HepG2 (cell line): ENCODE results near the gene PRMT5. TPM values are rescaled to one million over a fixed set of nuclear protein-coding genes. Genes with fewer than 3 reads are reported as not detected.
"Not testable (repeated sequence)": the region's sequence is repeated elsewhere in the genome, so short reads cannot be mapped to it uniquely, and the experiment has no call there.

Source experiments
- ATF7 ChIP-seq, 2 experiments: fragments of 450-650 bp in 1 of 2; sonication (generic) in 1 of 2; formaldehyde crosslinking in 1 of 2; IDR thresholded peaks; 2 replicates each; pipeline versions ENCODE4 v1.4.0 to v1.6.1; 2016 to 2020; ENCODE audit warnings: antibody characterized with exemption in 1 of 2, mild to moderate bottlenecking in 1 of 2, missing genetic modification reagents in 1 of 2
- BCL6 ChIP-seq: IDR thresholded peaks from 2 replicates; pipeline ENCODE4 v1.6.1; 2016; ENCODE audit warnings: missing genetic modification reagents, missing compliant biosample characterization
- DPF2 ChIP-seq: sonication (generic); formaldehyde crosslinking; IDR thresholded peaks from 2 replicates; pipeline ENCODE4 v1.4.0; 2020; ENCODE audit warnings: mild to moderate bottlenecking, low read depth, missing genetic modification reagents, borderline replicate concordance
- MBNL3 ChIP-seq: fragments of 250-450 bp; sonication (Bioruptor Pico); conservative IDR thresholded peaks from 2 replicates; pipeline ENCODE4 v1.8.0; 2022; ENCODE audit warnings: mild to moderate bottlenecking, inconsistent platforms
- PITX1 ChIP-seq: sonication (generic); formaldehyde crosslinking; IDR thresholded peaks from 2 replicates; pipeline ENCODE4 v1.5.1; 2020; ENCODE audit warnings: mild to moderate bottlenecking, missing genetic modification reagents
- PPARG ChIP-seq: conservative IDR thresholded peaks from 2 replicates; pipeline ENCODE4 v1.6.1; 2016; ENCODE audit warnings: missing biosample characterization, missing genetic modification reagents
- YY1 ChIP-seq: IDR thresholded peaks from 2 replicates; pipeline ENCODE4 v1.6.1; 2011; ENCODE audit warnings: low read length, low read depth, moderate library complexity, mild to moderate bottlenecking; ENCODE audit not compliant: insufficient read depth, insufficient replicate concordance
- ZBTB21 ChIP-seq: sonication (generic); formaldehyde crosslinking; IDR thresholded peaks from 2 replicates; pipeline ENCODE4 v1.4.0; 2020; ENCODE audit warnings: missing genetic modification reagents
- ZFP36L1 ChIP-seq: sonication (generic); formaldehyde crosslinking; IDR thresholded peaks from 2 replicates; pipeline ENCODE4 v1.8.0; 2022; ENCODE audit warnings: mild to moderate bottlenecking, missing genetic modification reagents, moderate library complexity
- ZFP41 ChIP-seq: sonication (generic); formaldehyde crosslinking; IDR thresholded peaks from 2 replicates; pipeline ENCODE4 v1.4.0; 2020; ENCODE audit warnings: mild to moderate bottlenecking, missing genetic modification reagents, borderline replicate concordance
- ZMYM2 ChIP-seq: sonication (generic); formaldehyde crosslinking; IDR thresholded peaks from 2 replicates; pipeline ENCODE4 v1.8.0; 2022; ENCODE audit warnings: mild to moderate bottlenecking, missing genetic modification reagents
- ZNF772 ChIP-seq: sonication (generic); formaldehyde crosslinking; IDR thresholded peaks from 2 replicates; pipeline ENCODE4 v1.5.0; 2020; ENCODE audit warnings: mild to moderate bottlenecking, missing genetic modification reagents
- polyA plus RNA-seq, 8 experiments: library from polyadenylated mRNA; depleted of rRNA in 3 of 8; stranded (reverse) in 7 of 8; unstranded in 1 of 8; fragments of >200 nt; fragmentation: Illumina TruSeq in 4 of 8; extraction: Trizol in 4 of 8; gene quantifications; 2 replicates each; pipeline versions ENCODE4 v1.2.1 to v1.2.3, GENCODE V29; 2011 to 2016; ENCODE audit warnings: low read depth in 4 of 8, missing spikeins in 1 of 8, mixed read lengths in 1 of 8; ENCODE audit not compliant: insufficient read depth in 1 of 8
- total RNA-seq, 5 experiments: library from RNA; depleted of rRNA; stranded (reverse); fragments of >200 nt; fragmentation: Illumina TruSeq; extraction: Trizol; gene quantifications; 2 replicates each; pipeline ENCODE4 v1.2.3, GENCODE V29; 2016; ENCODE audit warnings: low read depth in 1 of 5
- TF ChIP-seq, protein P1 (sequence below): sonication (generic); formaldehyde crosslinking; IDR thresholded peaks from 2 replicates; pipeline ENCODE4 v1.8.1; 2023; ENCODE audit warnings: missing genetic modification reagents, mild to moderate bottlenecking, borderline replicate concordance
- TF ChIP-seq, protein P2 (sequence below): sonication (generic); formaldehyde crosslinking; IDR thresholded peaks from 2 replicates; pipeline ENCODE4 v1.5.0; 2020; ENCODE audit warnings: mild to moderate bottlenecking, missing genetic modification reagents, borderline replicate concordance
- TF ChIP-seq, protein P3 (sequence below): sonication (generic); formaldehyde crosslinking; IDR thresholded peaks from 2 replicates; pipeline ENCODE4 v1.5.1; 2020; ENCODE audit warnings: mild to moderate bottlenecking, missing genetic modification reagents, borderline replicate concordance
- TF ChIP-seq, protein P4 (sequence below): IDR thresholded peaks from 2 replicates; pipeline ENCODE4 v1.6.1; 2016; ENCODE audit warnings: low read depth, borderline replicate concordance

PRMT5 gene
- total and polyA plus RNA-seq, 2 of the 13 experiments (the other 11 are each of a cell fraction or from before 2014, with no cell fraction given): 210 to 354 TPM

DNA sequence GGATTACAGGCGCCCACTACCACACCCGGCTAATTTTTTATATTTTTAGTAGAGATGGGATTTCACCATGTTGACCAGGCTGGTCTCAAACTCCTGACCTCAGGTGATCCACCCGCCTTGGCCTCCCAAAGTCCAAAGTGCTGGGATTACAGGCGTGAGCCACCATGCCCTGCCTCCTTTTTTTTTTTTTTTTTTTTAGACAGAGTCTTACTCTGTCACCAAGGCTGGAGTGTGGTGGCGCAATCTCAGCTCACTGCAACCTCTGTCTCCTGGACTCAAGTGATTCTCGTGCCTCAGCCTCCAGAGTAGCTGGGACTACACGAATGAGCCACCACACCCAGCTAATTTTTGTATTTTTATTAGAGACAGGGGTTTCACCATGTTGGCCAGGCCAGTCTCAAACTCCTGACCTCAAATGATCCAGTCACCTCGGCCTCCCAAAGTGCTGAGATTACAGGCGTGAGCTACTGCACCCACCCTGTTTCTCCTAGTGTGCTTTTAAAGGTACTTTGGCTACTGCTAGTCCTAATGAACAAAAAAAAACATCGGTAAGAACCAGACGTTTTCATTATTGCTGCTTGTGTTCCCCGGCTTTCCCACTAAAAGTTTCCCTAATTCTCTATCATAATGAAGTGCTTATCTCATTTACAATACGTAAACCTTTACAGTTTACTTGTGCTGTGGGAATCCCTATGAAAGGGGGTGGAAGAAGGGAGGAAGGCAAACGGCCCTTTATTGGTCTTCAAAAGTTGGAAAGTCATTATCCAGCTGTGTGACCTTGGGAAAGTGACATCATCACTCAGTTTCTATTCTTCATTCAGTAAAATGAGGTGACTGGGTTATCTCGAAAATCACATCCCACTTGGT, 37.0 kb upstream of the PRMT5 start (continued):
- TF ChIP-seq, protein P1, sequence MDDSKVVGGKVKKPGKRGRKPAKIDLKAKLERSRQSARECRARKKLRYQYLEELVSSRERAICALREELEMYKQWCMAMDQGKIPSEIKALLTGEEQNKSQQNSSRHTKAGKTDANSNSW: 0 out of 2 replicates have a peak, but pooled peaks have one; percentile 39
- TF ChIP-seq, protein P2, sequence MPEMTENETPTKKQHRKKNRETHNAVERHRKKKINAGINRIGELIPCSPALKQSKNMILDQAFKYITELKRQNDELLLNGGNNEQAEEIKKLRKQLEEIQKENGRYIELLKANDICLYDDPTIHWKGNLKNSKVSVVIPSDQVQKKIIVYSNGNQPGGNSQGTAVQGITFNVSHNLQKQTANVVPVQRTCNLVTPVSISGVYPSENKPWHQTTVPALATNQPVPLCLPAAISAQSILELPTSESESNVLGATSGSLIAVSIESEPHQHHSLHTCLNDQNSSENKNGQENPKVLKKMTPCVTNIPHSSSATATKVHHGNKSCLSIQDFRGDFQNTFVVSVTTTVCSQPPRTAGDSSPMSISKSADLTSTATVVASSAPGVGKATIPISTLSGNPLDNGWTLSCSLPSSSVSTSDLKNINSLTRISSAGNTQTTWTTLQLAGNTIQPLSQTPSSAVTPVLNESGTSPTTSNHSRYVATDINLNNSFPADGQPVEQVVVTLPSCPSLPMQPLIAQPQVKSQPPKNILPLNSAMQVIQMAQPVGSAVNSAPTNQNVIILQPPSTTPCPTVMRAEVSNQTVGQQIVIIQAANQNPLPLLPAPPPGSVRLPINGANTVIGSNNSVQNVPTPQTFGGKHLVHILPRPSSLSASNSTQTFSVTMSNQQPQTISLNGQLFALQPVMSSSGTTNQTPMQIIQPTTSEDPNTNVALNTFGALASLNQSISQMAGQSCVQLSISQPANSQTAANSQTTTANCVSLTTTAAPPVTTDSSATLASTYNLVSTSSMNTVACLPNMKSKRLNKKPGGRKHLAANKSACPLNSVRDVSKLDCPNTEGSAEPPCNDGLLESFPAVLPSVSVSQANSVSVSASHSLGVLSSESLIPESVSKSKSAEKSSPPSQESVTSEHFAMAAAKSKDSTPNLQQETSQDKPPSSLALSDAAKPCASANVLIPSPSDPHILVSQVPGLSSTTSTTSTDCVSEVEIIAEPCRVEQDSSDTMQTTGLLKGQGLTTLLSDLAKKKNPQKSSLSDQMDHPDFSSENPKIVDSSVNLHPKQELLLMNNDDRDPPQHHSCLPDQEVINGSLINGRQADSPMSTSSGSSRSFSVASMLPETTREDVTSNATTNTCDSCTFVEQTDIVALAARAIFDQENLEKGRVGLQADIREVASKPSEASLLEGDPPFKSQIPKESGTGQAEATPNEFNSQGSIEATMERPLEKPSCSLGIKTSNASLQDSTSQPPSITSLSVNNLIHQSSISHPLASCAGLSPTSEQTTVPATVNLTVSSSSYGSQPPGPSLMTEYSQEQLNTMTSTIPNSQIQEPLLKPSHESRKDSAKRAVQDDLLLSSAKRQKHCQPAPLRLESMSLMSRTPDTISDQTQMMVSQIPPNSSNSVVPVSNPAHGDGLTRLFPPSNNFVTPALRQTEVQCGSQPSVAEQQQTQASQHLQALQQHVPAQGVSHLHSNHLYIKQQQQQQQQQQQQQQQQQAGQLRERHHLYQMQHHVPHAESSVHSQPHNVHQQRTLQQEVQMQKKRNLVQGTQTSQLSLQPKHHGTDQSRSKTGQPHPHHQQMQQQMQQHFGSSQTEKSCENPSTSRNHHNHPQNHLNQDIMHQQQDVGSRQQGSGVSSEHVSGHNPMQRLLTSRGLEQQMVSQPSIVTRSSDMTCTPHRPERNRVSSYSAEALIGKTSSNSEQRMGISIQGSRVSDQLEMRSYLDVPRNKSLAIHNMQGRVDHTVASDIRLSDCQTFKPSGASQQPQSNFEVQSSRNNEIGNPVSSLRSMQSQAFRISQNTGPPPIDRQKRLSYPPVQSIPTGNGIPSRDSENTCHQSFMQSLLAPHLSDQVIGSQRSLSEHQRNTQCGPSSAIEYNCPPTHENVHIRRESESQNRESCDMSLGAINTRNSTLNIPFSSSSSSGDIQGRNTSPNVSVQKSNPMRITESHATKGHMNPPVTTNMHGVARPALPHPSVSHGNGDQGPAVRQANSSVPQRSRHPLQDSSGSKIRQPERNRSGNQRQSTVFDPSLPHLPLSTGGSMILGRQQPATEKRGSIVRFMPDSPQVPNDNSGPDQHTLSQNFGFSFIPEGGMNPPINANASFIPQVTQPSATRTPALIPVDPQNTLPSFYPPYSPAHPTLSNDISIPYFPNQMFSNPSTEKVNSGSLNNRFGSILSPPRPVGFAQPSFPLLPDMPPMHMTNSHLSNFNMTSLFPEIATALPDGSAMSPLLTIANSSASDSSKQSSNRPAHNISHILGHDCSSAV (CRISPR knock-in tag): 0 out of 2 replicates have a peak, but pooled peaks have one; percentile 35
- TF ChIP-seq ZMYM2 (CRISPR knock-in tag): peak; percentile 99
- TF ChIP-seq BCL6: peak; percentile 34; the same call in 1 of the 2 replicates
- peak; percentile 85; the same call in 1 of the 2 replicates for TF ChIP-seq ZNF772 (CRISPR knock-in tag)
- TF ChIP-seq MBNL3 (CRISPR knock-in tag): 0 out of 2 replicates have a peak, but pooled peaks have one; percentile 66
- peak; percentile 59 for TF ChIP-seq ZBTB21 (CRISPR knock-in tag)
- peak; percentile 95 for TF ChIP-seq ATF7 (IDR thresholded peaks at IDR 0.05)
- not testable (repeated sequence) for TF ChIP-seq ATF7 (CRISPR knock-in tag; IDR thresholded peaks at IDR 0.05)
- TF ChIP-seq, protein P3, sequence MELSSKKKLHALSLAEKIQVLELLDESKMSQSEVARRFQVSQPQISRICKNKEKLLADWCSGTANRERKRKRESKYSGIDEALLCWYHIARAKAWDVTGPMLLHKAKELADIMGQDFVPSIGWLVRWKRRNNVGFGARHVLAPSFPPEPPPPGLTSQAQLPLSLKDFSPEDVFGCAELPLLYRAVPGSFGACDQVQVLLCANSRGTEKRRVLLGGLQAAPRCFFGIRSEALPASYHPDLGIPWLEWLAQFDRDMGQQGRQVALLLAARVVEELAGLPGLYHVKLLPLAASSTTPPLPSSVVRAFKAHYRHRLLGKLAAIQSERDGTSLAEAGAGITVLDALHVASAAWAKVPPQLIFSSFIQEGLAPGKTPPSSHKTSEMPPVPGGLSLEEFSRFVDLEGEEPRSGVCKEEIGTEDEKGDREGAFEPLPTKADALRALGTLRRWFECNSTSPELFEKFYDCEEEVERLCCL (CRISPR knock-in tag): peak; percentile 41; the same call in 1 of the 2 replicates
- TF ChIP-seq PITX1: peak; percentile 98
- 0 out of 2 replicates have a peak, but pooled peaks have one; percentile 8 for TF ChIP-seq PPARG (CRISPR knock-in tag)
- TF ChIP-seq, protein P4, sequence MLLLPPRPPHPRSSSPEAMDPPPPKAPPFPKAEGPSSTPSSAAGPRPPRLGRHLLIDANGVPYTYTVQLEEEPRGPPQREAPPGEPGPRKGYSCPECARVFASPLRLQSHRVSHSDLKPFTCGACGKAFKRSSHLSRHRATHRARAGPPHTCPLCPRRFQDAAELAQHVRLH (CRISPR knock-in tag): peak; percentile 95
- TF ChIP-seq DPF2 (CRISPR knock-in tag): peak; percentile 36
- 0 out of 2 replicates have a peak, but pooled peaks have one; percentile 18 for TF ChIP-seq ZFP41 (CRISPR knock-in tag)
- TF ChIP-seq ZFP36L1 (CRISPR knock-in tag): peak; percentile 68; the same call in 1 of the 2 replicates
- TF ChIP-seq YY1: peak; percentile 13
